ENCODE results near the gene PKN3.
"Not testable (repeated sequence)": the region's sequence is repeated elsewhere in the genome, so short reads cannot be mapped to it uniquely, and the experiment has no call there.

Gene PKN3

DNA sequence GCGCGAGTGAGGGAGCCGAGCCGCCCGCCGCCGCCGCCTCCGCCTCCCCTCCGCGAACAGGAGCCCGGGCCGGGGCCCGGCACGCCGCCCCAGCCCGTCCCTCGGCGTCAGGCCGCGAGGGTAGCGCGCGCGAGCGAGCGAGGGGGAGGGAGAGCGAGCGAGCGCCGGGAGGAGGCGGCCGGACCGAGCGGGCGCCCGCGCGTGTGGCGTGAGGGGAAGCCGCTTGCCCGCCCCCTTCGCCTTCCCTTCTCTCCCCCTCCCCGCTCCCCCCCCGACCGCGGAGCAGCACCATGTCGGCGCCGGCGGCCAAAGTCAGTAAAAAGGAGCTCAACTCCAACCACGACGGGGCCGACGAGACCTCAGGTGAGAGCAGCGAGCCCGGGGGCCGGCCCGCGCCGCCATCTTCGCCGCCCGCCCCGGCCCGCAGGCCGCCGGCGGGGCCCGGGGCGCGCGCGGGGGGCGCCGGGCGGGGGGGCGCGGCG, 13.0 kb upstream of the PKN3 start:
- H3K27ac Mint-ChIP-seq, result no peak overlapping the region
- H3K4me1 Mint-ChIP-seq, result peaks cover 53% of the 10 kb centered on the region
- H3K9me3 Mint-ChIP-seq, result no peaks in the 10 kb centered on the region
- TF ChIP-seq, protein P1, sequence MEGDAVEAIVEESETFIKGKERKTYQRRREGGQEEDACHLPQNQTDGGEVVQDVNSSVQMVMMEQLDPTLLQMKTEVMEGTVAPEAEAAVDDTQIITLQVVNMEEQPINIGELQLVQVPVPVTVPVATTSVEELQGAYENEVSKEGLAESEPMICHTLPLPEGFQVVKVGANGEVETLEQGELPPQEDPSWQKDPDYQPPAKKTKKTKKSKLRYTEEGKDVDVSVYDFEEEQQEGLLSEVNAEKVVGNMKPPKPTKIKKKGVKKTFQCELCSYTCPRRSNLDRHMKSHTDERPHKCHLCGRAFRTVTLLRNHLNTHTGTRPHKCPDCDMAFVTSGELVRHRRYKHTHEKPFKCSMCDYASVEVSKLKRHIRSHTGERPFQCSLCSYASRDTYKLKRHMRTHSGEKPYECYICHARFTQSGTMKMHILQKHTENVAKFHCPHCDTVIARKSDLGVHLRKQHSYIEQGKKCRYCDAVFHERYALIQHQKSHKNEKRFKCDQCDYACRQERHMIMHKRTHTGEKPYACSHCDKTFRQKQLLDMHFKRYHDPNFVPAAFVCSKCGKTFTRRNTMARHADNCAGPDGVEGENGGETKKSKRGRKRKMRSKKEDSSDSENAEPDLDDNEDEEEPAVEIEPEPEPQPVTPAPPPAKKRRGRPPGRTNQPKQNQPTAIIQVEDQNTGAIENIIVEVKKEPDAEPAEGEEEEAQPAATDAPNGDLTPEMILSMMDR (IDR thresholded peaks at IDR 0.05), result no peak
- H3K4me3 Mint-ChIP-seq, result peak overlapping the region; percentile 71
- no peaks in the 10 kb centered on the region for H3K27me3 Mint-ChIP-seq (ENCODE audit: low read depth, poor library complexity)
- H3K36me3 Mint-ChIP-seq (ENCODE audit: low read depth), result peaks cover 26% of the 10 kb centered on the region
- DNase-seq, result no peak

DNA sequence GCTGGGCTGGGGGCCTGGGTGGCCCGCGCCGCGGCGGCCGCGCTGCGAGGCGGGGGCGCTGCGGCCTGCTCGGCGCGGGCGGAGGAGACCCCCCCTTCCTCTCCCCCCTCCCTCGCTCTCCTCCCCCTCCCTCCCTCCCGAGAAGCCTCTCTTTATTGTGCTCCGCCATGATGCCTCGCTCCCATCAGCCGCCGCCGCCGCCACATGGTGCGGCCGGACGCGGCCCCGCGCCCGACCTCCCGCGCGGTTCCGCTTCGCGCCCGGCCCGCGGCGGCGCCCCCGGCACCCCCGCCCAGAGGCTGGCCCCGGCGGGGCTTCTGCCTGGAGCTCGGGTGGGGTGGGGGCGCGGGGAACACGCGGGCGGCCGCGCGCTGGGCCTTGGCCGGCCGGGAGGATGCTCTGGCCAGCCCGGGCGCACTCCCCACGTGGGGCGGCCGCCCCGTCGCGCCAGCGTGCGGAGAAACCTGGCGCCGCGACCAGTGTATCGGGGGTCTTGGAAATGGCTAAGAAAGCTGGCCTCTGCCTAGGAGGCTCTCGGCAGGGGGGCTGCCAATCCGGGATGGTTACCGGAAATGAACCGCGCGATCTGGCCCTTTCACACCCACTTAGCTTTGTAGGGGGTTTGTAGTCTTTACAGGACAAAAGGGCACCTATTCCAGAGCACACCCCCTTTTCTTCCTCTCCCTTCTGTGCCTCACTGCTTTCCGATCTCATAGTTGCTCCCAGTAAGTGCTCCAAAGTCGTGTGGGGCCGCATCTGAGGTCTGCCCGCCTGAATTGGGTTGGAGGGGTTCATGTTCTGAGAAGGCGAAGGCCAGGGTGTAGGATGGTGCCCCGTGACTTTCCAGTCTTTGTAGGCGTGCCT, 12.3 kb upstream of the PKN3 start:
- peak overlapping the region; percentile 95 for H3K27ac Mint-ChIP-seq
- peak overlapping the region; percentile 98 for H3K4me3 Mint-ChIP-seq
- H3K4me1 Mint-ChIP-seq, result peaks cover 46% of the 10 kb centered on the region
- peak; percentile 46 for DNase-seq
- TF ChIP-seq, protein P1 (IDR thresholded peaks at IDR 0.05), result no peak
- no peaks in the 10 kb centered on the region for H3K9me3 Mint-ChIP-seq
- no peaks in the 10 kb centered on the region for H3K27me3 Mint-ChIP-seq (ENCODE audit: low read depth, poor library complexity)
- peaks cover 33% of the 10 kb centered on the region for H3K36me3 Mint-ChIP-seq (ENCODE audit: low read depth)

DNA sequence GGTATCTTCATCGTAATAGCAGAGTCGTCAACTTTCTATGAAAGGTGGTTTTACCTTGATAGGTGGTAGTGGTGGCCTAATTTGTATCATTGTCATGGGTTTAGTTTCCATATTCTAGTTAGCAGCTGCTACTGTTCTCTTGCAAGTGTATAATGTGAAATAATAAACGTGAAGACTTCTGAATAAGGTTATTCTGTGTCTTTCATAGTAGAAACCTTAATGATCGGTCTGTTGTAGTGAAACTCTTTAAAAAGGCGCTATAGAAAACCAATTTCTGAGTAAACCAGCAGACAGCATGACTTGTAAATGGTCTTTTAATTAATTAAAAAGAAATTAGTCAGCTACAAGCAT, 11.6 kb upstream of the PKN3 start:
- Mint-ChIP-seq H3K36me3 (ENCODE audit: low read depth) (peaks cover 34% of the 10 kb centered on the region), H3K4me3 (peak overlapping the region; percentile 98), H3K27ac (peak overlapping the region; percentile 95), H3K4me1 (peaks cover 40% of the 10 kb centered on the region), H3K9me3 (no peaks in the 10 kb centered on the region), H3K27me3 (ENCODE audit: low read depth, poor library complexity) (no peaks in the 10 kb centered on the region)
- TF ChIP-seq, protein P1 (IDR thresholded peaks at IDR 0.05), result no peak
- no peak for DNase-seq

DNA sequence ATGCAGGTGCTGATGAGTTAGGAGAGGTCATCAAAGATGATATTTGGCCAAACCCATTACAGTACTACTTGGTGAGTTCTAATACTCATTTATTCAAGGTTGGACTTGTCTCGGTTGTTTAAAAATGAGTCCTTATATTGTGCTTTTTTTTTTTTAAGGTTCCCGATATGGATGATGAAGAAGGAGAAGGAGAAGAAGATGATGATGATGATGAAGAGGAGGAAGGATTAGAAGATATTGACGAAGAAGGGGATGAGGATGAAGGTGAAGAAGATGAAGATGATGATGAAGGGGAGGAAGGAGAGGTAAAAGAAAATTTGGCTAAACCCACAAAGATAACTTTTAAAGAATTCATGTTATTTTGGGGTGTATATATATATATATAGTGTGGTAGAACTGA, 8.6 kb upstream of the PKN3 start:
- not testable (repeated sequence) for H3K9me3 Mint-ChIP-seq; H3K4me3 Mint-ChIP-seq; H3K27me3 Mint-ChIP-seq (ENCODE audit: low read depth, poor library complexity); DNase-seq
- Mint-ChIP-seq H3K4me1 (peaks cover 16% of the 10 kb centered on the region), H3K27ac (peak overlapping the region; percentile 4), H3K36me3 (ENCODE audit: low read depth) (peaks cover 55% of the 10 kb centered on the region)

DNA sequence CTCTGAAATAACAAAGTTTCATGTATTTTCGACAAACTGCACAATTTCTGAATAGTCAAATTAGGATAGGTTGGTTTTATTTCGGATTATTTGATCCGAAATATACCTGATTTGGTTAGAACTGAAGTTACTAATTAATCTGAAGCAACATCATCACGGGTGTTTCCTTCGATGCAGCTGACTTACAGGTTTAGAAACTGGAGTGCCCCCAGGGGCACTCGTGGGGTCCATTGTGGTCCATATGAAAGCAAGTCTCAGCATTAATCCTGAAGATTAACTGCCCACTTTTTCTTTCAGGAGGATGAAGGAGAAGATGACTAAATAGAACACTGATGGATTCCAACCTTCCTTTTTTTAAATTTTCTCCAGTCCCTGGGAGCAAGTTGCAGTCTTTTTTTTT, 8.0 kb upstream of the PKN3 start:
- no peak overlapping the region for H3K4me3 Mint-ChIP-seq
- DNase-seq, result no peak
- no peaks in the 10 kb centered on the region for H3K9me3 Mint-ChIP-seq
- H3K36me3 Mint-ChIP-seq (ENCODE audit: low read depth), result peaks cover 55% of the 10 kb centered on the region
- TF ChIP-seq, protein P1 (IDR thresholded peaks at IDR 0.05), result no peak
- no peak overlapping the region for H3K27ac Mint-ChIP-seq
- H3K4me1 Mint-ChIP-seq, result peaks cover 16% of the 10 kb centered on the region
- H3K27me3 Mint-ChIP-seq (ENCODE audit: low read depth, poor library complexity), result no peaks in the 10 kb centered on the region

DNA sequence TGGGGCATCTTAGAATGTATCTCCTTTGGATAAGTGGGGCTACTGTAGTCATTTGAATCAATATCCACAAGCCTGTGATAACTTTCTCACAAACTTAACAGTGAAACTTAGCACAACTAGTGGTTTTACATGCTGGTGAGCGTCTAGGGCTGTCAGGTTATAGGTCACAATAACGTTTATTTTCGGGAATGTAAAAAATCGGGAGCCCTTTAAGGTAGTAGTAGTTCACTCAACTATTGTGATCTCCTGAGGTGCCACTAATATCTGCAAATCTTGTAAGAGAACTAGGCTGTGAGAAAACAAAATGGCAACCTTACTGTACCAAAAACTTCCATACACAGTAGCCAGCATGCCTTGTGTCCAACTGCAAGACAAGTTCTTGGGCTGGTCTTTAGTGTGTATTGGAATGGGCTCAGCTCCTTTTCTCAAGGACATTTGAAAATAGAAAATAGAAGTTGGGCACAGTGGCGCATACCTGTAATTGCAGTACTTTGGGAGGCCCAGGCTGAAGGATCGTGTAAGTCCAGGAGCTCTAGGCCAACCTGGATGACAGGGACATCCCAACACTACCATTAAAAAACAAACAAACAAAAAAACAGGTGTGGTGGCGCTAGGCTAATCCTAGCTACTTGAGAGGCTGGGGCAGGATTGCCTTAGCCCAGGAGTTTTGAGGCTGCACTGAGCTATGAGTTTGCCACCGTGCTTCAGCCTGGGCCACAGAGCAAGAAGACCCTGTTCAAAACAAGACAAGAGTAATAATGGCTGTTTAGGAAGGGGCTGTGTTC, 5.2 kb upstream of the PKN3 start:
- no peak for DNase-seq
- H3K27ac Mint-ChIP-seq, result peak overlapping the region; percentile 85
- H3K9me3 Mint-ChIP-seq, result no peaks in the 10 kb centered on the region
- TF ChIP-seq, protein P1 (IDR thresholded peaks at IDR 0.05), result no peak
- H3K4me3 Mint-ChIP-seq, result no peak overlapping the region
- H3K36me3 Mint-ChIP-seq (ENCODE audit: low read depth), result peaks cover 44% of the 10 kb centered on the region
- peaks cover 10% of the 10 kb centered on the region for H3K4me1 Mint-ChIP-seq
- peaks cover 3% of the 10 kb centered on the region for H3K27me3 Mint-ChIP-seq (ENCODE audit: low read depth, poor library complexity)

DNA sequence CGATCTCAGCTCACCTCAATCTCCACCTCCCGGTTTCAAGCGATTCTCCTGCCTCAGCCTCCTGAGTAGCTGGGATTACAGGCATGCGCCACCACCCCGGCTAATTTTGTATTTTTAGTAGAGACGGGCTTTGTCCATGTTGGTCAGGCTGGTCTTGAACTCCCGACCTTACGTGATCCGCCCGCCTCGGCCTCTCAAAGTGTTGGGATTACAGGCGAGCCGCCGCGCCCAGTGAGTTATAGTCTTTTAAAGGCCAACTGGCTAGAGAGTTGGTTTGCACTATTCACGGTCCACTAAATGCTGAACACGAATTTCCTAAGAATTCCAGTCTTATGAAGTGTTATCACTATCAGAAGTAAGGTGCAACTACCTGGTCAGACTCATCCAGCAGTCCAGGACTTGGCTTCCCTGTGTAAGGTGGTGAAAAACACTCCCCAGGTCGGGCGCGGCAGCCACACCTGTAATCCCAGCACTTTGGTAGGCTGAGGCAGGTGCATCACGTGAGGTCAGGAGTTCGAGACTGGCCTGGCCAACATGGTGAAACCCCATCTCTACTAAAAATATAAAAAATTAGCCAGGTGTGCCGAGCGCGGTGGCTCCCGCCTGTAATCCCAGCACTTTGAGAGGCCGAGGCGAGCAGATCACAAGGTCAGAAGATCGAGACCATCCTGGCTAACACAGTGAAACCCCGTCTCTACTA, 3.1 kb upstream of the PKN3 start:
- Mint-ChIP-seq H3K36me3 (ENCODE audit: low read depth) (peaks cover 29% of the 10 kb centered on the region), H3K4me1 (peaks cover 12% of the 10 kb centered on the region)
- not testable (repeated sequence) for H3K9me3 Mint-ChIP-seq; H3K4me3 Mint-ChIP-seq; H3K27ac Mint-ChIP-seq; H3K27me3 Mint-ChIP-seq (ENCODE audit: low read depth, poor library complexity); DNase-seq

Data from nephron progenitor cell (in vitro differentiated cells).